Nephron progenitor cell (in vitro differentiated cells): Measurements from ENCODE around the gene DTWD2.
"Not testable (repeated sequence)": the region's sequence is repeated elsewhere in the genome, so short reads cannot be mapped to it uniquely, and the experiment has no call there.

Source experiments
- DNase-seq: peaks from one replicate; pipeline ENCODE4 v3.0.0; 2021
- H3K27ac Mint-ChIP-seq: 2 replicates; pipeline ENCODE4 v1.8.0; 2021; ENCODE audit warnings: mild to moderate bottlenecking, moderate library complexity, mixed read lengths
- H3K27me3 Mint-ChIP-seq: 2 replicates; pipeline ENCODE4 v1.8.0; 2021; ENCODE audit warnings: mild to moderate bottlenecking, low read depth, mixed read lengths; ENCODE audit not compliant: poor library complexity
- H3K36me3 Mint-ChIP-seq: 2 replicates; pipeline ENCODE4 v1.8.0; 2021; ENCODE audit warnings: low read depth, mixed read lengths
- H3K4me1 Mint-ChIP-seq: 2 replicates; pipeline ENCODE4 v1.8.0; 2021; ENCODE audit warnings: mixed read lengths
- H3K4me3 Mint-ChIP-seq: 2 replicates; pipeline ENCODE4 v1.8.0; 2021; ENCODE audit warnings: mild to moderate bottlenecking, moderate library complexity, mixed read lengths
- H3K9me3 Mint-ChIP-seq: 2 replicates; pipeline ENCODE4 v1.8.0; 2021; ENCODE audit warnings: mild to moderate bottlenecking, moderate library complexity, mixed read lengths
- CTCF ChIP-seq: fragments of 200-600 bp; sonication (generic); IDR thresholded peaks from 2 replicates; pipeline ENCODE4 v1.5.0; 2021; ENCODE audit warnings: antibody characterized with exemption

The DTWD2 gene

GRCh38 chr5:119010206-119010605, 21.9 kb upstream of the DTWD2 start:
- no peaks in the 10 kb centered on the region for H3K9me3 Mint-ChIP-seq
- no peak for TF ChIP-seq CTCF
- no peaks in the 10 kb centered on the region for H3K36me3 Mint-ChIP-seq
- H3K27me3 Mint-ChIP-seq, result no peaks in the 10 kb centered on the region
- no peak for DNase-seq
- H3K4me1 Mint-ChIP-seq, result no peaks in the 10 kb centered on the region
- H3K4me3 Mint-ChIP-seq, result no peak overlapping the region
- no peak overlapping the region for H3K27ac Mint-ChIP-seq

GRCh38 chr5:119009131-119009530, 20.8 kb upstream of the DTWD2 start:
- DNase-seq, result no peak
- H3K4me3 Mint-ChIP-seq, result no peak overlapping the region
- no peaks in the 10 kb centered on the region for H3K4me1 Mint-ChIP-seq
- H3K27me3 Mint-ChIP-seq, result no peaks in the 10 kb centered on the region
- H3K27ac Mint-ChIP-seq, result no peak overlapping the region
- TF ChIP-seq CTCF, result no peak
- no peaks in the 10 kb centered on the region for H3K36me3 Mint-ChIP-seq
- H3K9me3 Mint-ChIP-seq, result no peaks in the 10 kb centered on the region

- peaks cover 14% of the 10 kb centered on the region for H3K36me3 Mint-ChIP-seq
- no peak overlapping the region for H3K27ac Mint-ChIP-seq
- H3K9me3 Mint-ChIP-seq, result peaks cover 70% of the 10 kb centered on the region
- no peaks in the 10 kb centered on the region for H3K27me3 Mint-ChIP-seq
- no peak overlapping the region for H3K4me3 Mint-ChIP-seq
- no peaks in the 10 kb centered on the region for H3K4me1 Mint-ChIP-seq
- TF ChIP-seq CTCF, result no peak
- no peak for DNase-seq
Measured at GRCh38 chr5:118999696-119000095, 11.3 kb upstream of the DTWD2 start.

- not testable (repeated sequence) for H3K27me3 Mint-ChIP-seq, H3K27ac Mint-ChIP-seq, H3K4me1 Mint-ChIP-seq, DNase-seq, H3K4me3 Mint-ChIP-seq
- Mint-ChIP-seq H3K9me3 (peaks cover 73% of the 10 kb centered on the region), H3K36me3 (peaks cover 14% of the 10 kb centered on the region)
Measured at GRCh38 chr5:118998861-118999260, 10.5 kb upstream of the DTWD2 start.

- Mint-ChIP-seq H3K36me3 (peaks cover 14% of the 10 kb centered on the region), H3K4me3 (no peak overlapping the region), H3K27ac (no peak overlapping the region), H3K9me3 (peaks cover 81% of the 10 kb centered on the region), H3K27me3 (no peaks in the 10 kb centered on the region), H3K4me1 (no peaks in the 10 kb centered on the region)
- no peak for TF ChIP-seq CTCF
- no peak for DNase-seq
Measured at GRCh38 chr5:118996098-118996497, 7.8 kb upstream of the DTWD2 start.

GRCh38 chr5:118994595-118994994, 6.2 kb upstream of the DTWD2 start:
- H3K36me3 Mint-ChIP-seq, result peaks cover 4% of the 10 kb centered on the region
- no peak overlapping the region for H3K4me3 Mint-ChIP-seq
- H3K27me3 Mint-ChIP-seq, result no peaks in the 10 kb centered on the region
- H3K9me3 Mint-ChIP-seq, result peaks cover 74% of the 10 kb centered on the region
- no peak overlapping the region for H3K27ac Mint-ChIP-seq
- DNase-seq, result no peak
- TF ChIP-seq CTCF, result no peak
- no peaks in the 10 kb centered on the region for H3K4me1 Mint-ChIP-seq

- DNase-seq, H3K4me1 Mint-ChIP-seq, H3K4me3 Mint-ChIP-seq, H3K27me3 Mint-ChIP-seq, H3K36me3 Mint-ChIP-seq, H3K27ac Mint-ChIP-seq: not testable (repeated sequence)
- peaks cover 62% of the 10 kb centered on the region for H3K9me3 Mint-ChIP-seq
Measured at GRCh38 chr5:118993118-118993517, 4.8 kb upstream of the DTWD2 start.

GRCh38 chr5:118992055-118992454, 3.7 kb upstream of the DTWD2 start:
- Mint-ChIP-seq H3K4me1 (peaks cover 13% of the 10 kb centered on the region), H3K9me3 (peaks cover 51% of the 10 kb centered on the region)
- not testable (repeated sequence) for H3K27ac Mint-ChIP-seq, H3K4me3 Mint-ChIP-seq, H3K27me3 Mint-ChIP-seq, DNase-seq, H3K36me3 Mint-ChIP-seq
